Suppressor macrophage treated with lipopolysaccharide for 4 hours (primary cell): Measurements from ENCODE around the gene CLSTN2.

ENCODE experiments used
- DNase-seq: peaks from one replicate; pipeline ENCODE4 v3.0.0-alpha.2; 2020

The CLSTN2 gene

DNA sequence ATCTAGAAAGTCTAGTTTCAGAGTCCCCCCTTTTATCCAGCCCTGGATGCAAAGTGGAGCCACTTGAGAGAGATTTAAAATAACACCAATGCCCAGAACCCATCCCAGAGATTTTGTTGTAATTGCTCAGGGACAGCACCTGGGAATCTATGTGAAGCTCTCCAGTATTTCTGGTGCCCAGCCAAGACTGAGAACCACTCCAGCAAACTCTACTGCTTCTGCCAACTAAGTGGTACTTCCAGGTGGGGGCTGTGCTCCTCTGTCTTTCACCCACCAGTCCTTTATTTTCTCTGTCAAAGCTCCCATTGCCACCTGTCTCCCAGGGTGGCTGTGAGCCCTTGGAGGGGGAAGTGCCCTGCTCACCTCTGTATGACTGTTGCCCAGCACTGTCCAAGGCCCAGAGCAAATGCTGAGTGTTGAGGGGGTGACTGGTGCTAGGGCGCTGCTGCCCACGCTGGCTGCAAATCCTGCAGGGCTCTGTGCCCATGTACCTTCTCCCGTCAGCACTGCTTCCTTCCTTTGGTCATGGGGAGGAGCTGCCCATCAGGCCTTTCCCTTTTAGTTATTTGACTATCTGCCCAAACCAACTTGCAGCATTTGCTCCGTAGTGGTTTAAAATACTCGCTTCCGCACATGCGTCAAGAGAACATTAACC is 9.4 kb downstream of the CLSTN2 start:
- DNase-seq = no peak

DNA sequence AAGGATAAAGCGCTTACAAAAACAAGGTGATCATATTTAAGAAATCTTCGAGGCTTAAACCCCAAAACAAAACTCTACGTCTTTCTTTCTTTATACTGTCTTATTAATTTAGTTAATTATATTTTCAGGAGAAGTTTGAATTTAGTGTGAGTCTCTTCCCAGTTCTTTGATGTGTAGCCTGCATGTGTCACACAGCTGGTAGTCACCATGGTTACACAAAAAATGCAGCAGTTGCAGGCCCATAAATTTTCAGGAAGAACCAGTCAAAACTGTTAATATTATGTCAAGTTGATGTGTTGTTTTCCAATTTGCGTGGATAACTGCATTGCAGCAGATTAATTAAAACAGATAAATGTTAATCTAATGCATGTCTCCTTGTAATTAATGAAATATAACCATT is 10.4 kb downstream of the CLSTN2 start:
- no peak for DNase-seq

DNA sequence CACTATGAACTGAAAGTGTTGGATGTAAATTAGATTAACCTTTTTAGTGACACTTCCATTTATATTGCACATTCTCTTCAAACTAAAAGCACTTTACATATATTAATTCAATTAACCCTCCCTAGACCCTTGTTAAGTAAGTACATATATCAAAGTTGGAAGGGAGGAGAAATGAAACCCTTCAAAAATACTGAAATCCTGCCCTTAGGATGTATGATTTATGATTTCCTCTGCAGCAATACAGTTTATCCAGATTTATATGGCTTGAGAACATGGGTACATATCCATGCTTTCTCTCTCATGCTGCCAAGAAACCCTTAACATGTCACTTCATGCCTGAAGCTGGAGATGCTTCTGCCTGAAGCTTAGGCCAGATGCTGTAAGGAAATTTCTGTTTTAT is 11.0 kb downstream of the CLSTN2 start:
- DNase-seq = no peak

DNA sequence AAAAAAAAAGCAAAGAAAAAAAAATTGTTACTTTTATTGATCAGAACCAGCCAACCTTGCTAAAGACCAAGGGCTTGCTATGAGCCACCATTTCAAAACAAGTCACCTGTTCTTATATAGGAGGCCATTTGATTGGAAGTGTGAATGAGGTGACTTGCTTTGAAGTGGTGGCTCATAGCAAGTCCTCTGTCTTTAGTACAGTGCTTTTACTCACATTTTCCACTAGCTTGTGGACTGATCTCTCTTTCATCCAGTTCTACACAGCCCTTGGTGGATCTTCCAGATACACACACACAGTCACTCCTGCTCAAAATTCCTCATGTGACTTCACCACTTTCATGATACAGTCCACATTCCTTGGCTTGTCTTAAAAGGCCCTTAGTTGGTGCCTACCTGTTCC is 13.5 kb downstream of the CLSTN2 start:
- DNase-seq = no peak

DNA sequence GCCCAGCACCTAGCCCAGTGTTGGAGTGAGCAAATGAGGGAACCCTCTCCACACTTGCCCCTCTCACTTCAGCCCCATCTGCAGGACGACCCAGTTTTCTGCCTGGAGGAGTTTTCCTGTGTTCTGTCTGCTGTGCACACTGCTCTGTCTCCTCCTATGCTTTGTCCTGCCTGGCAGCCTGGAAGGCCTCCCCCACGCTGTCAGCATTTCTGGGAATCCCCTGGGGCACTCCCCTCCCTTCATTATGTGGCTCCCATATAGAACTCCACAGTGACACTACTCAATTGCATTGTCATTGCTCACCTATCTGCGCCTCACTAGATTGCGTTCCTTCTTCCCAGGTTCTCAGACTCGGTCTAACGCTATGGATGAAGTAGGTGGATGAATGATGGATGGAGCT is 13.9 kb downstream of the CLSTN2 start:
- DNase-seq = no peak

DNA sequence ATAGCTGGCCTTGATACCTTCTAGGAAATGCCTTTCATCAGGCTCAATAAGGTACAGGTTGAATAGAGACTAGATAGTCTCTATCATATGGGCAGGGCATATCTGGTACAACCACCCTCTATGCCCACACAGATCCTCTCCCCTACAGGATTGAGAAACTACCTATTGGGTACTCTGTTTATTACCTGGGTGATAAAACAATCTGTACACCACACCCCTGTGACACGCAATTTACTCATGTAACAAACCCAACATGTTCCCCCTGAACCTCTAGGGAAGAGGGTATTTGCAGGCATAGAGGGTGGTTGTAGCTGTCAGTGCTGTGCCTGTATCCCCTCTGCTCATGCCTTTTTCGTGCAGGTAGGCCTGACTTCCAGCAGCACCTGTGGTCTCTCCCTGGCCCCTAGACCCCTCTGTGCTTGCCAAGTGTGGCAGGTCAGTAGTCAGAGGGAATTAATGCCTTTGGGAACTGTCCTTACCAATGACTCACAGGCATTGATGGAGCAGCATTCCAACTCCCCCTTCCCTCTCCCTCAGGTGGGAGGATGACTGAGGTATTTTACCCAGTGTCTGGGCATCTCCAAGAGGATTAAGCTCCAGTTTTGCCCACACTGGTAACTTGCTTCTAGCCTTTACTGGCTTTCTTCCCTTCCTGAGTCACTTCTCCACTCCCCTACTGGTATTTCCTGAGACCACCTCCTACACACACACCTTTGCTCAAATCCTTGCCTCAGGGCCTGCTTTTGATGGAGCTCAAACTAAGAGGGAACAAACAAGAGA is 18.3 kb downstream of the CLSTN2 start:
- no peak for DNase-seq

DNA sequence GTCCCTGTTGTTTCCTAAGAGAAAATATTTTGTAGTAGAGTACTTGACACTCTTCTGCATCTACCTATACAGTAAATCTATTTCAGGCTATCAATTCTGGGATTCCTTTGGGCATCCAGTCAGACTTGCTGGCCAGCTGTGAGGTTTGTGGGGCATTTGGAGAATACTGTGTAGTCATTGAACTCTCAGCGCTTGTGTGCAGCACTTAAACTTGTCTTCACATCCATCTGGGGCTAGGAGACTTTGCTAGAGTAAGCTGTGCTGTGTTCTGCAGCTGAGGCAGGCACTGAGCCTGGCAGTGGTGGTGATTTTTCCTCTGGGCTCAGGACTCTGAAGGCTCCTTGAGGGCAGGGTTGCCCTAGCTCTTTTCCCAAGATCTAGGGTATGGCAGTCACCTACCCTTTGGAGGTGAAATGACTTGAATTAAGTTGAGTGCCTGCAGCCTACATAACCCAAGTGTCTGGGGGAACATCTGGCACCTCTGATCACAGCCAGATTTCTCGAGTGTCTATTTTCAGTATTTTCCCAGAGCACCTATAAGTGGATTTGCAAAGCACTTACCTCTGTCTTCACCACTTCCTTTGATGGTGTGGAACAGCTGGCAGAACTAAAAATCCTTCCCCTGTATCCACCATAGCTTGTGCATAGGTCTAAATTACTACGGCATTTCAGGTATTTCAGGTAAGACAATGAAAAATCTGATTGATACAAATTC is 19.3 kb downstream of the CLSTN2 start:
- no peak for DNase-seq

DNA sequence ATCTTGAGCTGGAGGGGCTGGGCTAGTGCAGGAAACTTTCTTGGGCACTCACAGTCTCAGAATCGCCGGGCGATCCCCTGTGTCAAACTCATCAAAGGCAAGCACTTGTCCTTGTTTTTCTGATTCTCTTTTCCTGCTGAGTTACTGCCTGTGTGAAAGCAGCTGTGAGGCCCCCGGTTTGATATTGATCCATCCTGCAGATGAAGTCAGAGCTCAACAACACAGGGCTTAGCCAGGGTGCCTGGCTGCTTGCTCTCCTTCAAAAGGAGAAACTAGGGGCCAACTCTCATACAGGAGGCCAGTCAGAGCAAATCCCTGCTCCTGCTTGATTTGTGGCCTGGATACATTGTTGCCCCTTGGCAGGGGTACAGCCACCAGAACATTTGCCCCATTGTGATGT is 22.9 kb downstream of the CLSTN2 start:
- DNase-seq = no peak

DNA sequence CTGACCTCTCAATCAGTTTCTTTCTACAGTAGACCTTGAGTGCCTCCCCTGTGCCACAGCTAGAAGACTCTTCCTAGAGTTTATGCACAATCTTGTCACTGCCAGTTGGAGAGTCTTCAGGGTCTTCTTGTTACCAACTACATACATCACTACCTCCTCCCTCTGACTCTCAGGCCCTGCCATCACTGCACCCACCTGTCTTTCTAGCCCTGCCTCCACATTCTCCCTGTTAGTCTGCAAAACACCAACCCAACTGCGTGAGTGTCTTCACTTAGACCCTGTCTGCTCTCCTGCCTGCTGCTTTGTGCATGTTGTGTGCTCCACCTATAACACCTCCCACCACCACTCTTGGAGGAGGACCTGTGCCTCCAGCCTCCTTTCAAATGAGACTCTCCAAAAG is 34.4 kb downstream of the CLSTN2 start:
- DNase-seq = no peak

DNA sequence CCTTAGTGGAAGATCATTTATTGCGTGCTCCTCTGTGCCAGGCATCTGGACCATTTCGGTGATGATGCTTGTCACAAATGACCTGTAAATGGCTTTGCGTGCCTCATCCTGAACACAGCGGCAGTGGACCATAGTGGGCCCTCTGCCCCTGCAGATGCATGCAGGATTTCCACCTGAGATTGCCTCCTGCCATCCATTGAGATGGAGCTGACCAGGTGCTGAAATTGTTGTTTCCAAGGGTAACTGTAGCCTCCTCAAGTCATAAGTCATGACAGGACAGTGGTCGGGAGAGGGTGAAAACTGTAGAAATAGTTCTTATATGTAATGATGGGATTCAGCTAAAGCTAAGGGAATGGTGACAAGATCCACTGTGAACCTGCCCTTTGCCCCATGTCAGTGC is 35.5 kb downstream of the CLSTN2 start:
- DNase-seq = no peak

DNA sequence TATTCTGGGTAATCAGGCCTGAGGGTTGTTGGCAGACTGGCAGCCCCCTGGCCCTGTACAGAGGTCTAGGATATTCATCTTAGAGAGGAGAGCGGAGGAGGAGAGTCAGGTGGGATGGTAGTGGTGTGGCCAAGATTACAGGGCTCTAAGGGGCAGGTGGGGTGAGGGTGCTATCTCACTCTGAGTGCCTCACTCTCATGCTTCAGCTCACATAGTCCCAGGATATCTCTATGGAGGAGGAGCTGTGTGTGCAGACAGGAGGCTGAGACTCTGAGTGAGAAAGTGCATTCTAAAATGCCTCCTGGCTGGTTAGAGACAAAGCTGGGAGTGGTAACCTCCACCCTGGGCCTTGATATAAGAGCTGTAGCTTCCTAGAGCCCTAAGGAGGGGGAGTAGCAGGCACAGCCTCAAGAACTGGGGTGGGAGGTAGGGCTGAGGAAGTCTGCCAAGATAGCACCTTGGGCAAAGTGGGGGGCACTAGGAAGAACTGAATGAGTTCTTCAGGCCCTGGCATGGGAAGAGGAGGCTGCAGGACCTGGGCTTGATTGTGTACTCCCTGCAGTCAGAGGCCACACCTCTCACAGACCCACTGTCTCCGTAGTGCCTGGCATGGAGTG is 39.9 kb downstream of the CLSTN2 start:
- no peak for DNase-seq

DNA sequence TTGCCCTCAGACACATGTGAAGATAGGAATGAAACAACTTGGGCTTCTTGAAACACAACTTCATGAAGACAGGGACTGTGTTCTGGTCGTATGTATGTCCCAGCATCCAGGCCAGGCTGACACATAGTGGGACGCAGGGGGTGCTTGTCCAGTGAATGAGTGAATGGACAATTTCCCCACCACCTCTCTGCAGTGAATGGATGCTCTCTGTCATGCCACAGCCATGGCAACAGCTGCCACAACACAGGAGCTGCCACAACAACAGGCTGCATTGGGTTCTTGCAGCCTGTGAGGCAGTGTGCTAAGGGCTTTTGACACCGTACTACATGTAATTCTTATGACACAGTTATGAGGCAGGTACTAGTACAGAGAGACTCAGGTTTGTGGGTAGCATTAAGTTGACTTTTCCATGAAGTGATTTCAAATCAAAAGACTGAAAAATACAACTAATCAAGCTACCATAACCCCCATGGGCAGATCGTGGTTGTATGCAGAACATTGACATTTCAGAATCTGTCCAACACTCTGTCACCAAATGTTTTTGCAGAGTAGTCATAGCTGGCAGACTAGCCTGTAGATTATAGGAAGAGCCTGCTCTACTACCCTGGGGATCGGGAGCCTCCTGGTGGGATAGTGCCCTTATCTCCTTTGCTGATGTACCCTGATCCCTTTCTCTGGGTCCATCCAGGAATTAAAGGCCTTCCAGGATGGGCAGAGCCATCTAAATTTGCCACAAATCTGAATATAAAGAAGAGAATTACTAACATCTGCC is 40.8 kb downstream of the CLSTN2 start:
- no peak for DNase-seq

DNA sequence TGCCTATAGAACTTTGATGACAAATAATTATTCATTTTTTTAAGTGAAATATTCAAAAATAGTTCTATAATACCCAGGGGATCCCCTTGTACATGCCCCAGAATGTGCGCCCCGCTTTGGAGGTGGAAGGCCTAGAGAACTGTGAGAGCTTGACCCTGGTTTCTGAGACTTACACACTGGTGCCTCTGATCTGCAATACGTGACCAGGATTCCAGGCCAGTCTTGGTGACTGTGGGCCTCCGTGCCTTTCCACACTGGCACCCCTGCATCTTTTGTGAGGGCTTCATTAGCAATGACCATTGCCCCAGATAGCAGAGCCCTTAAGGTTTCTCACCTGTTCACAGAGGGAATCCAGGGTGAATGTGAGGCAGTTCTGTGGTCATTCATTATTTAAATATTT is 44.0 kb downstream of the CLSTN2 start:
- DNase-seq = no peak

DNA sequence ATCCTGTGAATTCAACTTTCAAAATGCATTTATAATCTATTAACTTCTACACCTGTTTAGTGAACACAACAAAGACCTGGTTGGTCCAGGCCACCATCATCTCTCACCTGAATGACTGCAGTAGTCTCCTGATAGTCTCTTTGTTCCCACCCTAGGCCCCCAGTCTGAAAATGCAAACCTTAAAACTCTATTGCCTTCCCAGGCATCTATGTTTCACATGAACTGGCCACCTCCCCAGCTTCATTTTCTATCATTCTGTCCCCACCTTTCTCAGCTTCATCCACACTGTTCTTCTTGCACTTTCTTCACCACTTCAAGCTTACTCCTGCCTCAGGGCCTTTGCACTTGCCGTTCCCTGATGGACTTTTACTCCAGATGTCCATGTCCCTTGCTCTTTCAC is 45.0 kb downstream of the CLSTN2 start:
- no peak for DNase-seq

DNA sequence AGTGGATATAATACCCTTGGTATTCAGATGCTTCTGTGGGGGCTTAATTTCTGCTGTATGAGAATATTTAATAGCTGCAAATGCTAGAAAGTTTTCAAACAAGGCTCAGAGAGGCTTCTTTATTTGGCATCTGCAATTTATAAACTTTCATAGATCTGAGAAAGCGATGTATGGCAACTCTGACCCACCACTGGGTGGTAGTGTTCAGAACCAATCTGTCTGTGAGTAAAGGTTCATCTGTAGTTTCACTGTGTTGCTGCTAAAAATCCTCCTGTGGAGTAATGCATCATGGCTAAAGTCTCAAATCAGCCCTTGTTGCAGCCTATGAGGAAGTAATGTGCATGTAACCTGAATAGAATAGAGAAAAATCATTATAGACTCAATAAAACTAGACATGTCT is 47.4 kb downstream of the CLSTN2 start:
- DNase-seq = no peak

DNA sequence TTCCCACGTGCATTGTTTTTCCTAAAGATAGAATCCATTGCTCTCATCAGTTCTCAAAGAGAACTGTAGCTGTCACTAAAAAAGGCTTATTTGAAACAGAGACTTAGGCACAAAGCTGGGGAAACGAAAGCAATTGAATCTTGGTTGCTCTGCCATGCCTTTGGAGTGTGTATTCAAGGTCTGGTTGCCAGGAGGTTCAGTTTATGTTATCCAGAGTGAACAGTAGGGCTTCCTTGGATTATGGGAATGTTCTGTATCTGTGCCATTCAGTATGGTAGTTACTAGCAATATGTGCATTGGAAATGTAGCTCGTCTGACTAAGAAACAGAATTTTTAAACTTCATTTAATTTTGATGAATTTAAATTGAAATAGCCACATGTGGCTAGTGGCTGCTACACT is 50.6 kb downstream of the CLSTN2 start:
- no peak for DNase-seq

DNA sequence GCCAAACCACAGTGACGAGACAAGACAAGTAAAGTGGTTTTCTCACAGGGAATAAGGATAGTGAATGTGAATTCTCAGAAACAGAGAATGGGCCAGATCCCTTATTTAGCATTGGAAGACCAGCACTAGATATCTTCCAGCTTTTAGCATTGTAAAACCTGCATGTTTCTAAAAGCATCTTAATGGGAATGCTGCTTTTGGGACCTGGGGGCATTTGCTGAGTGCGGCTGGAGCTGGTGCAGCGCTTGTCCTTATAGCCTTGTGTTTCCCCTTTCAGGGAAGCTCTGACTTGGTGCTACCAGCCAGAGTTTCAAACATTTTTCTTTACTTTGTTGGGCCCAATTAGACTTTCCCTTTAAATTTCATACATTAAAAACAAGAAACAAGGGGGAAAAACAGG is 52.9 kb downstream of the CLSTN2 start:
- DNase-seq = no peak

DNA sequence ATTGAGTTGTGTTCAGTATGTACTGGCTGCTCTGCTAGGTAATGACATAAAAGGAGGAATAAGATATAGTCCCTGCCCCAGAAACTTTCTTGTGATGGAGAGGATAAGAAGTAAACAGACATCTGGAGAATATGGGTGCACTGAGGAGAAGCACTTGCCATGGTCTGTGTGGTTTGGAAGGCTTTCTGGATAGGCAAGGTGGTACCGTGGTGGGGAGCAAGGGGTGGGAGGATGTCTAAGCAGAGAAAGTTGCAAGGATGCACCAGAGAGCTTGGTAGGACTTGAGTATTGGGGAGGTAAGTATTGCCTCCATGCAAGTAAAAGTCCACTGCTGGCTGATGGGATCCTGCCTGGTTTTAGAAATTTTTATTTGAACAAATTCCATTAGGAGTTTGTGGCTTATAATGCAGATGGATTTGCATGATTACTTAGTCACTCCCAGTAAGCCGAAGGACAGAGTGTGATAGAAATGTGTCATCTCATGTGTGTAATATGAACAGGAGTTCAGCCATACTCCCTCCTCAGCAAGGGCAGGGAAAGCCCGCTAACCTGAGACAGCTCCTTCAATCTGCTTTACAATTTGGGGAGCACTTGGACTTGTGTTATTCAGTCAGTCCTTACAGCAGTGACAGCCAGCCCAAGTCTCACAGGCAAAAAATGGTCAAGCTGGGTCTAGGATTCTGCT is 53.6 kb downstream of the CLSTN2 start:
- no peak for DNase-seq

DNA sequence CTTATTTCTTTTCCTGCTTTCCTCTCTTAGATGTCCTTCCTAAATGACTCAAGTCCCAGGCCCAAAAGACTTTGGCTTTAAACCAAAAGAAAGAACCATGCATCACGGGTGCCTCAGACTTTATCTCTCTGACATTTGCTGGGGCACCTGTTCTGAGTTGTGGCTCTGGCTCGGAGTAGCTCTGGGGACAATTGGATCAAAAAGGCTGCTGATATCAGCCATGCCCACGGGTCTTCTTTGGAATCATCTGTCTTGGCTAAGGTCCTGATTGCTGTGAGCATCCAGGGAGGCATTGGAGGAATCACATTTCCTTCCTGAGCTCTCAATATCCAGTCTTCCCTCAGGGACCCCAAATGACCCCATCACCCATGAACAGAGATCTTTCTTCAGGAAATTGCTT is 59.9 kb downstream of the CLSTN2 start:
- no peak for DNase-seq

DNA sequence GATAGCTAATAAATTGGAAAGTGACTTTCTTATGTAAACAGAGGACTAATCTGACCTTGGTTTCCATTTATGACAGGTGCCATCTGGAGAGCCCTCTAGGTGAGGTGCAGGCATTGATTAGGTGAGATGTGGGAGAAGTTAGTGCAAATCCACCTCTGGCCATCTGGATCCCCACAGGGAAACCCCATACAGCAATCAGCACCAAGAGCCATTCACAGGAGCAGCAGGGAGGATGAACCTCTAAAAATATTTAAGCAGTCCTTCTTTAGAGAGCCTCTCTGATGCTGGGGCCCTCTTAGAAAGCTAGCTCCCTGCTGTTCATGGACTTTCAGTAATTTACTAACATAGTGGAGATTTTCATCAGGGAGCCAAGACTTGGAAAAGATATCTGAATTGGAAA is 69.3 kb downstream of the CLSTN2 start:
- DNase-seq = no peak

DNA sequence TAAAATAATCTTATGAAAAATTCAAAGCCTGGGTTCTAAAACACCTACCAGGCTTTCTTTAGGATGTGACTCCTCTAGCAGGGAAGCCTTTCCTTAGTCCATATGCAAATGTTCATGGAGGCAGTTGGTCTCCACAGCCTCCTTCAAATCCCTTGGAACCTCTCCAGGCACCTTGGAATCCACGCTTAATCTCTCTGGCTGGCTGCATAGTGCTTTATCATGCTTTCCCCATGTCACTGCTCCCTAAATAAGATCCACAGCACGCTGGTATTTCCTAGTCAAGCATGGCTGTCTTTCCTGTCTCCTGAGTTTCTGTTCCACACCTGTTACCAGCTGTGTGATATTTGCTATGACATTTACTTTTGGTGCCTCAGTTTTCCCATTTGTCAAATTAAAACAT is 71.3 kb downstream of the CLSTN2 start:
- DNase-seq = no peak

DNA sequence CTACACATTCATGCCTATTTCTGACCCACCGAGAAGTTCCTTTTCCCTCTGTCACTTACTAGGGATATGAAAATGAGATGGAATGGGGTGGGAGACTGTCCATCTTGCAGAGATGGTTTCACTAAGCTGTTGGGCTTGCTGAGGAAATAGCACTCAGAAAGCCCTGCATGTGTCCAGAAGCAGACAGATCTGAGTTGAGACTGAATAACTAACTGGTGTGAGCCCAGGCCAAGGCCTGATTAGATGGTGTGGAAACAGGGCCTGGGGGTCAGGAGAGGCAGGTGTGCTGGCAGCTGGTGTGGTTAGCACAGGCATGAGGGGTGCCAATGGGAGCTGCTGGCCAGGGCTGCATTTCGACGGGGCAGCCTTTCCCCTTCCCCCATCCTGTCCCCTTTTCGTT is 72.1 kb downstream of the CLSTN2 start:
- DNase-seq = no peak
